ENCODE measurements around the gene PITRM1.
"Not testable (repeated sequence)": the region's sequence is repeated elsewhere in the genome, so short reads cannot be mapped to it uniquely, and the experiment has no call there.

Gene PITRM1

GRCh38 chr10:3117486-3117885, 55.1 kb downstream of the PITRM1 start:
- no peak for DNase-seq

- DNase-seq, result no peak
Observed at GRCh38 chr10:3116508-3117100, 56.0 kb downstream of the PITRM1 start.

DNA sequence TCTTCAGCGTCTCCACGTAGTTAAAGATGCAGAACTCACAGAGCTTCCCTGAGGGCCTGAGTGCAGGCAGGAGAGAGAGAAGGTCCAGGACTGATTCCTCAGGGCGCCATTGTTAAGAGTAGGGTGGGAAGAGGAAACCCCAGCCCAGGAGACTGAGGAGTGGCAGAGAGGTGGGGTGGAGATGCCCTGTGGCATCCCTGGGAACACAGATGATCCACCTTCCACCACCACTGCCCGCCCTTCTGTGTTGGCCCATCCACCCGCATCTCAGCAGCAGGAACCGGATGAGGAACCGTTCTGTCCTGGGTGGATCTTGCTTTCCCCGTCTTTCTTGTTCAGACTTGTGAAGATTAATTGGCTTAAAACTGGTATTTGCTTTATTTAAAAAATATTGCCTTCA, 56.9 kb downstream of the PITRM1 start:
- no peak for DNase-seq

DNA sequence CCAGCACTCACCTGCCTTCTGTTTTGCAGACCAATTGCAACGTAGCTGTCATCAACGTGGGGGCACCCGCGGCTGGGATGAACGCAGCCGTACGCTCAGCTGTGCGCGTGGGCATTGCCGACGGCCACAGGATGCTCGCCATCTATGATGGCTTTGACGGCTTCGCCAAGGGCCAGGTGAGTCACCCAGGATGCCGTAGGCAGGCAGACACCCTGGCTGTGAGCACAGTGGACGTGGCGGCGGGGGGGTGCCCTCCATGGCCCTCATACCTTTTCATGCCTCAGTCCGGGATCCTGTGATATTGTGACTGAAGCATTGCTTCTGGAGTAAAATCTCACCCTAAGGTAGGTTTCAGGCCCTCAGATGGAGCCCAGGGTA, 59.2 kb downstream of the PITRM1 start:
- no peak for DNase-seq

GRCh38 chr10:3111621-3112163, 60.9 kb downstream of the PITRM1 start:
- no peak for DNase-seq

GRCh38 chr10:3110782-3111620, 61.6 kb downstream of the PITRM1 start:
- no peak for DNase-seq

DNA sequence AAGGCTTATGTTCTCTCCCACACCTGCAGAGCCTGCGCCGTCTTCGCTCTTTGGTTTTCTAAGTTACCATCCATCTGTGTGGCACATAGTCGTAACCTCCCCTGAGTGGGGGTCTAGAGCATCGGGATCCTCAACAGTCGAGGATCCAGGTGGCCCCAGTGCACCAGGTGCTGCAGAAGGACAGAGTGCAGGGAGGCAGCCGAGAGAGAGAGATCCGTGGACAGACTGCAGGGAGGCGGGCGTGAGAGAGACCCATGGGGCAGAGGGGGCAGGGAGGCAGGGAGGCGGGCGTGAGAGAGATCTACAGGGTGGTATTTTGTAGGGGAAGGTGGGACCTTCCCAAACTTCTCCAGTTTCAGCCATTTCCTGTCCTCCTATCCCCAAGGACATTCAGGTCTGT, 62.9 kb downstream of the PITRM1 start:
- DNase-seq, result no peak

DNA sequence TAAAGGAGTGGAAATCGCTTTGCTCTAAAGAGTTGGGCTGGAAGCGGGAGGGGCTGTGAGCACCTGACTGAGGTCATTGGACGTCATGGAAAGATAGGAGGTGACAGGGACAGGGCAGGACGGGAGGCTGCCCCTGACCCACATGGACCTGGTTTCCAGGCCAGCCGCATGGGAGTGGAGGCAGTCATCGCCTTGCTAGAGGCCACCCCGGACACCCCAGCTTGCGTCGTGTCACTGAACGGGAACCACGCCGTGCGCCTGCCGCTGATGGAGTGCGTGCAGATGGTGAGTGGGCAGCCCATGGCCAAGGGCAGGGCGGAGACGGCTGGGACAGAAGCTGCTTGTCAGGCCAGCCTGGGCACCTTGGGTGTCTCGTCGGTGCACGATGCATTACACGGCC, 63.4 kb downstream of the PITRM1 start:
- no peak for DNase-seq

DNA sequence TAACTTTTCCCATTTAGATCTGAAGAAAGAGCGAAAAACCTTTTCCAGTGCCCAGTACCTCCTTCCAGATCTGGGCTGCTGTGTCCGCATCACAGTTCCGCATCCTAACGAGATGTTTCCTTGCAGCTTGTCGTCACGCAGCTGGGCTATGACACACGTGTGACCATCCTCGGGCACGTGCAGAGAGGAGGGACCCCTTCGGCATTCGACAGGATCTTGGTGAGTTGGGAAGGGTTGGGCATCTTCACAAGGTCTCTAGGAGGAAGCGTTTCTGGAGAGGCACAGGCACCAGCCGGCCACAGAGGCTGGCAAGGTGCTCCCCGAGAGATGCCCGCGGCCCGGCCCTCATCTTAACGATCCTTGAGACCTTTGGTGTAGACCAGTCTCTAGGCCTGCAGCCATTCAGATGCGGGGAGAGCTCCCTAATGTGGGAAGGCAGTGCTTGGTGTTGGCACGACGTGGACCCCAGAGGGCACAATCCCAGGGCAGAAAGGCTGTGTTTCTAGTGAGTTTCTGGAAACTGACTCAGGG, 63.9 kb downstream of the PITRM1 start:
- no peak for DNase-seq

DNA sequence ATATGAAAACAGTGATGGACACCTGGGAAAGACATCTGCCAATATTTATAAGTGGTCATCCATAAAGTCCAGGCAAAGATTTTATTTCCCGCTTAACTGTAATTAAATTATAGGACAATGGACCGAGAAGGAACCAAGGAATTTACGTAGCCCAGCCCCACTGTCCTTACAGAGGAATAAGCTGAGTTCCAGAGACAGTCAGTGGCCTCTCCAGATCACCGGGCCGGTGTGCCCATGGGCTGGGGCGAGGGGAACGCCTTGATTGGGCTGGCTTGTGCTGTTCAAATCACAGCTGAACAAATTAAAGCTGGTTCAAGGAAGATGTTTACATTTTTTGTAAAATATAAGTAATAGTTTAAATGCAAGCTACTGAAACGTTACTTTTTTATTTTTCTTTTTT, 64.5 kb downstream of the PITRM1 start:
- DNase-seq, result no peak

DNA sequence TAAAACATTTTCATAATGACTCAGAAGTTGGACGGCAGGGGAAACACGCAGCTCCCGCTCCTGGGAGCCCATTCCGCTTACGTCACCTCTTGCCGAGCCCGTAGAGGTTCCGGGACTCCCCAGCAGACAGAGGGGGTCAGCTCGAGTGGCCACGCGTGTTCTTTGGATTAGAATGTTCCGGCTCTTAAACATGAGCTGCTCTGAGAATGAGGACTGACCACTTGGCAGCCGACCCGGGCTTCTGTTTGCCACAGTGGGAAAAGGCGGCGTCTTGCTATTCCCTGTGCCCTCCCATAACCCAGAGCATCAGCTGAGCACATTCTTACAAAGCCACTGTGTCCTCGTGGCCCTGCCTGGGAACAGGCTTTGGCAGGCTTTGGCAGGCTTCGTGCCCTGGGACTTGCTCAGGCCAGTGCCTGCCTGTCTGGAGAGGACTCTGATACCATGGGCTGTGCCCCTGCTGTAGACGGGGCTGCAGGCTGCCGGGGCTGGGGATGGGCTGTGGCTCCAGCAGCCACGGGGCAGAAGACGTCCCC, 65.1 kb downstream of the PITRM1 start:
- no peak for DNase-seq

GRCh38 chr10:3106928-3107425, 65.6 kb downstream of the PITRM1 start:
- DNase-seq, result no peak

GRCh38 chr10:3106328-3106727, 66.3 kb downstream of the PITRM1 start:
- not testable (repeated sequence) for DNase-seq

DNA sequence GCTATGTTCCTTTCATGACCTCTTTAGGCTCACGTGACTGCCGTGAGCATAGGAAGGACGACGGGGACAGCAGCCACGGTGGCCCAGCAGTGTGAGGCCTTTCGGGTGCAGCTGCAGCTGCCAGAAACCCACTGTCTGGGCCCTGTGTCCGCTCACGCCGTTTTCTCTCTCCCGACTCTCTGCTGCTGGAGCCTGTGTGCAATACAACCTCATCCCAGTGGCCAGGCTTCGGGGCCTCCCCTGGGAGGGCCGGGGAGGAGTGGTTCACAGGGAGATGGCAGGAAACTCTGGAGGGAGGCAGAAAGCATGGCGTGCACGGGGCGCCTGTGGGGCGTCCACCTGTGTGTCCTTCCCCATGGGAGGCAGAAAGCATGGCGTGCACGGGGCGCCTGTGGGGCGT, 66.7 kb downstream of the PITRM1 start:
- DNase-seq, result no peak

DNA sequence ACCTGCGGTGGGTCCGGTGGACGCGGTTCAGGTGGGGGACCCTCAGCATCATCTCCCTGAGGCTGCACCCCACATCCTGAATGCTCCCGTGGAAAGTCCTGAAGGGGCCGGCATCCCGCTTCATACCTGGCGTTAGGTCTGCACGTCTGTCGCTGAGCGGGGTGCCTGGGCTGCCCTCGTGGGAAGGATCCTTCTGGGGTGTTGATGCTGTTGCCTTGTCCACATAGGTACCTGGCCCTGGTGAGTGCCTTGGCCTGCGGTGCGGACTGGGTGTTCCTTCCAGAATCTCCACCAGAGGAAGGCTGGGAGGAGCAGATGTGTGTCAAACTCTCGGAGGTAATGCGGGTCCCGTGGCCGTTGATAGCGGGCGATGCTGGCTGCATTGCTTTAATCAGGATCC, 67.4 kb downstream of the PITRM1 start:
- no peak for DNase-seq

DNA sequence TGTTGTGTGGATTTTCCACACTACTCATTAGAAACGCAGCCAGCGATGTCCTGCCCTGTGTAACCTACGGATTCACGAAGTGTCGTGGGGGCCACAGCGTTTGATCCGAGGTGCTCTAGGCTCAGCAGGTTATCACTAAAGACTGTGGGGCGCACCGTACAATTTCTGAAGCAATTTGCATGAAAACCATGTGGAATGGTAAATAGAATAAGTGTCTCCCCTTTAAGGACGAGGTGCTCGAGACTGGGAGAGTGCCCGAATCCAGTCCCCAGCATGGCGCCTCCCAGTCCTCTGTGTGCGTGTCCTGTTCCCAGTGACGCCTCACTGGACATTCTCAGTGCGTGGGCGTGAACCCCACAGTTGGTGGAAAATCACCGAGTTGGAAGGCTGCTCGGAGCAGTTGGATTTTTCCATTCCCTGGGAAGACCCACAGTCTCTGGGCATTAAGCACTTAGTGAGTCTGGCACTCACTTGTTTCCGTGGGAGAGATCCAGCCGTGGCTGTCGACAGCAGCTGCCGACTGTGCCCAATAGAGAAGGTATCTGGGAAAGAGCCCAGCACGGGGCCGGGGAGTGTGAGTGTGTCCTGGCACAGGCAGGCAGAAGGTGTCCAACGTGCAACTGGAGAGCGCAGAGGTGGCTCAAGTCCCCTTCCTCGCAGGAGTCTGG, 68.2 kb downstream of the PITRM1 start:
- no peak for DNase-seq

DNA sequence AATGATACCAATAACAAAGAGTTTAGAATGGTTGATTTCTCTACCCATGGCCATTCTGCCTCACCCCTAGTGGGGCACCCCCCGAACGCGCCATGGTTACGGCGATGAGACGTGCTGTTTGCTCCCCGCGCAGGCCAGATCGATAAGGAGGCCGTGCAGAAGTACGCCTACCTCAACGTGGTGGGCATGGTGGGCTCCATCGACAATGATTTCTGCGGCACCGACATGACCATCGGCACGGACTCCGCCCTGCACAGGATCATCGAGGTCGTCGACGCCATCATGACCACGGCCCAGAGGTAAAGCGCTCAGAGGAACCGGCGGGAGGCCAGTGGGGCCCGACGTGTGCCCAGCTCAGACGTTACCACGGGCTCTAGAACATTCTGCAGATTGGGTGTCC, 68.9 kb downstream of the PITRM1 start:
- no peak for DNase-seq

DNA sequence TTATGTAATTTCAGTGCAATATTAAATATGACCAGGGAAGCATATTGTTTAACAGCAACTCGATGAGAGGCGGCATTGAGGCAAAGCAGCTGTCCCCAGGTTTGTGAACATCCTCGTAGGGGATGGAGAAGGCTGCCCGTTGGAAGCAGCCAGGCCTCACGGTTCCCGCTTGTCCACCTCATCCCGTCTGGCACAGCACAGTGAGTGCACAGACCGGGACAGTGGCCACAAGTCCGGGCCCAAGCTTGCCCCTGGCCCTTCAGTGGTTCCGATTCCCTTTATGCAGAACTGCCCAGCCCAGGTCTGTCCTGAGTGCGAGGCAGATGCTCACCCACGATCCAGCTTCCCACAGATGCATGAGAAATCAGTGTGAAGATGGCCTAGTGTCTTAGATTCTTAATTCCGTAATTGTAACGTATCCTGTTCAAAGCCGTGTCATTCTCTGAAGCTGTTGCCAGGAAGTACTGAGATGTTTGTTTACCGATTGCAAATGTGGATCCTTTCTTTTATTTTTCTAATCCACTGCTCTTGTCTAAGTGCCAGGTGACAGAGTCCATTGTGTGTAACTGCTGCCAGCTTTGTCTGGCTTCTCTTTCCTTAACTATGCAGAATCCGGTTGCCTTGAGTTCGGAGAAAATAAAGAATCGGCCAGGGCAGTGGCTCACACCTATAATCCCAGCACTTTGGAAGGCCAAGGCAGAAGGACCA, 69.7 kb downstream of the PITRM1 start:
- DNase-seq, result no peak

DNA sequence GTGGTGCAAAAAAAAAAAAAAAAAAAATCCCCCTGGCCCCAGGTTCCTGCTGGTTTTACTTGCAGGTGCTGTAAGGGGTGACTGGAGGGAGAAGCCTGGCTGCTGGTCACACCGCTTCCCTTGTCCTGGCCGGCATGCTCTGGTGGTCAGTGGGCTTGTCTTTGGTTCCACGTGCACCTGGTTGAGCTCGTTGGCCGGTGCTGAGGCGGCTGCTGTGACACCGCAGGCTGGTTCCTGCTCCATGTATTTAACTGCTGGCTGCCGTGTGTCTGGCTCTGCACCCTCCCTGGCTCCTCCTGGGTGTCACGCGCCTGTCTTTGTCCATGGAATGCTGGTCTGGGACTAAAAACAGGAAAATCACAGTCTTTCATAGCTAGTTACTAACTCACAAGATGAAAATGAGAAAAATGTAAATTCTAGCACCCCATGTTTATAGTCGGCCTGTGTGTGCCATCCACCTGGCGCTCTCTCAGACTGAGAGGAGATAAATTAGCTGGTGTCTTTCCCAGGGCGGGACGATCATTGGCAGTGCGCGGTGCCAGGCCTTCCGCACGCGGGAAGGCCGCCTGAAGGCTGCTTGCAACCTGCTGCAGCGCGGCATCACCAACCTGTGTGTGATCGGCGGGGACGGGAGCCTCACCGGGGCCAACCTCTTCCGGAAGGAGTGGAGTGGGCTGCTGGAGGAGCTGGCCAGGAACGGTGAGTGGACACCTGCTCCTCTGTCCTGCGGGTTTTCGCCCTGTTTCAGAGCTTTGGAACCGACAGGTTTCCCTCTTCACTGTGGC, 71.5 kb downstream of the PITRM1 start:
- DNase-seq, result no peak

- DNase-seq, result no peak
Observed at GRCh38 chr10:3100093-3100792, 72.3 kb downstream of the PITRM1 start.

Data from SHP77 (cell line).